Activated CD4-positive, alpha-beta T cell treated with anti-CD3 and anti-CD28 coated beads, Interleukin-2, amount 10 ng/mL, durations not matched to agents 24 days and 14 days (primary cell): Measurements from ENCODE around the gene MYOM3. TPM values are rescaled to one million over a fixed set of nuclear protein-coding genes. Genes with fewer than 3 reads are reported as not detected.
"Not testable (repeated sequence)": the region's sequence is repeated elsewhere in the genome, so short reads cannot be mapped to it uniquely, and the experiment has no call there.

Experiments used
- DNase-seq: peaks from one replicate; pipeline ENCODE4 v3.0.0; 2022
- H3K27ac Mint-ChIP-seq: one replicate; pipeline ENCODE4 v1.8.0; 2022; ENCODE audit warnings: mild to moderate bottlenecking, mixed read lengths
- H3K27me3 Mint-ChIP-seq: one replicate; pipeline ENCODE4 v1.8.0; 2022; ENCODE audit warnings: mixed read lengths
- H3K36me3 Mint-ChIP-seq: one replicate; pipeline ENCODE4 v1.8.0; 2022; ENCODE audit warnings: low read depth, mild to moderate bottlenecking, mixed read lengths
- H3K4me1 Mint-ChIP-seq: one replicate; pipeline ENCODE4 v1.8.0; 2021; ENCODE audit warnings: mixed read lengths
- H3K4me3 Mint-ChIP-seq: one replicate; pipeline ENCODE4 v1.8.0; 2022; ENCODE audit warnings: mild to moderate bottlenecking, moderate library complexity, mixed read lengths
- H3K9me3 Mint-ChIP-seq: one replicate; pipeline ENCODE4 v1.8.0; 2021; ENCODE audit warnings: mixed read lengths
- intact Hi-C: fragments of 100-400 bp; cut with micrococcal nuclease; formaldehyde crosslinking; loops from one replicate; pipeline ENCODE4 v1.15.1; 2023
- total RNA-seq: library from RNA; stranded (reverse); gene quantifications from 2 replicates; pipeline ENCODE4 v1.2.3, GENCODE V29; 2022

Gene MYOM3
- total RNA-seq, 1 donor from 2014 or later = not detected

- Mint-ChIP-seq H3K36me3 (no peaks in the 10 kb centered on the region), H3K4me1 (no peaks in the 10 kb centered on the region), H3K27ac (no peak overlapping the region), H3K4me3 (no peak overlapping the region), H3K9me3 (no peaks in the 10 kb centered on the region), H3K27me3 (peaks cover 7% of the 10 kb centered on the region)
- intact Hi-C loops = no loop called here
- DNase-seq = no peak
These were observed 91.5 kb downstream of the MYOM3 start for GRCh38 chr1:24020470-24020869.

GRCh38 chr1:24020025-24020424 is 91.9 kb downstream of the MYOM3 start:
- Mint-ChIP-seq H3K27ac (no peak overlapping the region), H3K4me3 (no peak overlapping the region), H3K9me3 (no peaks in the 10 kb centered on the region), H3K27me3 (peaks cover 7% of the 10 kb centered on the region), H3K36me3 (no peaks in the 10 kb centered on the region), H3K4me1 (no peaks in the 10 kb centered on the region)
- DNase-seq = no peak
- intact Hi-C loops = no loop called here

GRCh38 chr1:24018611-24019580 is 93.0 kb downstream of the MYOM3 start:
- Mint-ChIP-seq H3K36me3 (no peaks in the 10 kb centered on the region), H3K4me3 (no peak overlapping the region), H3K27ac (no peak overlapping the region), H3K9me3 (no peaks in the 10 kb centered on the region), H3K27me3 (peaks cover 11% of the 10 kb centered on the region), H3K4me1 (no peaks in the 10 kb centered on the region)
- intact Hi-C loops = no loop called here
- DNase-seq = no peak

- peaks cover 1% of the 10 kb centered on the region for H3K4me1 Mint-ChIP-seq
- H3K36me3 Mint-ChIP-seq = no peaks in the 10 kb centered on the region
- peaks cover 17% of the 10 kb centered on the region for H3K27me3 Mint-ChIP-seq
- no peak overlapping the region for H3K27ac Mint-ChIP-seq
- H3K4me3 Mint-ChIP-seq = no peak overlapping the region
- no peaks in the 10 kb centered on the region for H3K9me3 Mint-ChIP-seq
- intact Hi-C loops = no loop called here
- no peak for DNase-seq
These were observed 96.4 kb downstream of the MYOM3 start for GRCh38 chr1:24015221-24016210.

- H3K36me3 Mint-ChIP-seq, H3K4me3 Mint-ChIP-seq, DNase-seq, intact Hi-C loops, H3K4me1 Mint-ChIP-seq, H3K9me3 Mint-ChIP-seq, H3K27ac Mint-ChIP-seq: not testable (repeated sequence)
- peaks cover 25% of the 10 kb centered on the region for H3K27me3 Mint-ChIP-seq
These were observed 99.1 kb downstream of the MYOM3 start for GRCh38 chr1:24012878-24013277.

- peaks cover 1% of the 10 kb centered on the region for H3K4me1 Mint-ChIP-seq
- H3K9me3 Mint-ChIP-seq = peaks cover 4% of the 10 kb centered on the region
- H3K27ac Mint-ChIP-seq = no peak overlapping the region
- H3K4me3 Mint-ChIP-seq = no peak overlapping the region
- DNase-seq = no peak
- peaks cover 29% of the 10 kb centered on the region for H3K27me3 Mint-ChIP-seq
- no peaks in the 10 kb centered on the region for H3K36me3 Mint-ChIP-seq
- intact Hi-C loops = no loop called here
These were observed 101.3 kb downstream of the MYOM3 start for GRCh38 chr1:24010650-24011049.

GRCh38 chr1:24009406-24009805 is 102.5 kb downstream of the MYOM3 start:
- peaks cover 27% of the 10 kb centered on the region for H3K27me3 Mint-ChIP-seq
- intact Hi-C loops = no loop called here
- peaks cover 4% of the 10 kb centered on the region for H3K9me3 Mint-ChIP-seq
- no peak overlapping the region for H3K4me3 Mint-ChIP-seq
- no peak overlapping the region for H3K27ac Mint-ChIP-seq
- no peaks in the 10 kb centered on the region for H3K36me3 Mint-ChIP-seq
- DNase-seq = no peak
- peaks cover 1% of the 10 kb centered on the region for H3K4me1 Mint-ChIP-seq

GRCh38 chr1:24008574-24009184 is 103.3 kb downstream of the MYOM3 start:
- peaks cover 30% of the 10 kb centered on the region for H3K27me3 Mint-ChIP-seq
- intact Hi-C loops, H3K4me3 Mint-ChIP-seq, H3K36me3 Mint-ChIP-seq, H3K9me3 Mint-ChIP-seq, DNase-seq, H3K27ac Mint-ChIP-seq, H3K4me1 Mint-ChIP-seq: not testable (repeated sequence)

- H3K27ac Mint-ChIP-seq = no peak overlapping the region
- peaks cover 34% of the 10 kb centered on the region for H3K27me3 Mint-ChIP-seq
- no peak for DNase-seq
- no peak overlapping the region for H3K4me3 Mint-ChIP-seq
- intact Hi-C loops = no loop called here
- H3K36me3 Mint-ChIP-seq = no peaks in the 10 kb centered on the region
- peaks cover 1% of the 10 kb centered on the region for H3K4me1 Mint-ChIP-seq
- H3K9me3 Mint-ChIP-seq = peaks cover 4% of the 10 kb centered on the region
These were observed 104.9 kb downstream of the MYOM3 start for GRCh38 chr1:24007079-24007478.

Other genes with a start within 250 kb of the MYOM3 start
- 3.4 and 3.5 TPM in 2 replicates for gene FUCA1, start 243.8 kb downstream of the MYOM3 start, total RNA-seq
- gene CNR2, start 198.8 kb downstream of the MYOM3 start, total RNA-seq = 0.02 TPM in 1 of 2 replicates, not detected in the other
- gene PNRC2, start 152.3 kb downstream of the MYOM3 start, total RNA-seq = 140 TPM in 2 replicates
- 236 and 247 TPM in 2 replicates for gene SRSF10, start 131.8 kb downstream of the MYOM3 start, total RNA-seq
- gene IL22RA1, start 31.0 kb upstream of the MYOM3 start, total RNA-seq = not detected in 2 replicates
- gene IFNLR1, start 75.2 kb upstream of the MYOM3 start, total RNA-seq = 5.3 and 5.6 TPM in 2 replicates
- gene GRHL3, start 207.2 kb upstream of the MYOM3 start, total RNA-seq = not detected in 2 replicates